Peyer's patch (tissue), 4 donors: Measurements from ENCODE around the gene ATG7. TPM values are rescaled to one million over a fixed set of nuclear protein-coding genes. Genes with fewer than 3 reads are reported as not detected.

Experiments
- DNase-seq, 3 donors: peaks; one replicate each; pipeline ENCODE4 v3.0.0-alpha.2; 2017 to 2019
- H3K27ac ChIP-seq, 4 donors: fragments of 200-600 bp; sonication (generic); one replicate each; pipeline ENCODE4 v1.5.1; 2016 to 2019
- H3K27me3 ChIP-seq, 2 donors: fragments of 200-600 bp; sonication (generic); one replicate each; pipeline ENCODE4 v1.5.1; 2019
- H3K36me3 ChIP-seq, 3 donors: fragments of 200-600 bp; sonication (generic); one replicate each; pipeline ENCODE4 v1.5.1; 2016 to 2019
- H3K4me1 ChIP-seq, 4 donors: fragments of 200-600 bp; sonication (generic); one replicate each; pipeline ENCODE4 v1.5.1; 2016 to 2019
- H3K4me3 ChIP-seq, 4 donors: fragments of 200-600 bp; sonication (generic); 1 replicate in 3 of 4; 2 replicates in 1 of 4; pipeline ENCODE4 v1.5.1; 2016 to 2019; ENCODE audit warnings: mild to moderate bottlenecking in 1 of 4
- H3K9me3 ChIP-seq, 4 donors: fragments of 200-600 bp; sonication (generic); one replicate each; pipeline ENCODE4 v1.5.1; 2016 to 2019; ENCODE audit warnings: mild to moderate bottlenecking in 1 of 4
- CTCF ChIP-seq, 6 experiments: fragments of 450-650 bp in 4 of 6; fragments of 200-600 bp in 2 of 6; sonication (generic) in 1 of 6; IDR thresholded peaks; one replicate each; pipeline ENCODE4 v1.5.1; 2017 to 2019; ENCODE audit warnings: antibody characterized with exemption in 6 of 6, mild to moderate bottlenecking in 3 of 6, moderate library complexity in 1 of 6
- POLR2A ChIP-seq, 2 donors: fragments of 450-650 bp; IDR thresholded peaks; one replicate each; pipeline ENCODE4 v1.5.1; 2017; ENCODE audit warnings: antibody characterized with exemption in 2 of 2, mild to moderate bottlenecking in 2 of 2, moderate library complexity in 2 of 2
- total RNA-seq, 4 donors: library from RNA; depleted of rRNA; stranded (reverse); fragments of >200 nt; gene quantifications; one replicate each; pipeline ENCODE4 v1.1.0, GENCODE V29; 2016

The ATG7 gene
- total RNA-seq, 4 donors from 2014 or later: 45.2 to 126 (median 70.8) TPM

- H3K4me3 ChIP-seq: no peak overlapping the region
- H3K27ac ChIP-seq: peak overlapping the region in 1 of 4 donors; percentile 5
- no peak for TF ChIP-seq CTCF (IDR thresholded peaks at IDR 0.05)
- TF ChIP-seq POLR2A (IDR thresholded peaks at IDR 0.05): no peak
- DNase-seq: no peak
- peaks cover 0 to 30% (median 0%) of the 10 kb centered on the region in 4 donors for H3K4me1 ChIP-seq
- H3K9me3 ChIP-seq: no peaks in the 10 kb centered on the region
- H3K36me3 ChIP-seq: no peaks in the 10 kb centered on the region
- no peaks in the 10 kb centered on the region for H3K27me3 ChIP-seq
Observed at GRCh38 chr3:11392014-11392859, 120.0 kb downstream of the ATG7 start.

GRCh38 chr3:11392860-11393114, 120.6 kb downstream of the ATG7 start:
- DNase-seq: no peak
- no peak overlapping the region for H3K4me3 ChIP-seq
- H3K4me1 ChIP-seq: peaks cover 0 to 30% (median 0%) of the 10 kb centered on the region in 4 donors
- H3K9me3 ChIP-seq: no peaks in the 10 kb centered on the region
- TF ChIP-seq CTCF (IDR thresholded peaks at IDR 0.05) (no peak), POLR2A (IDR thresholded peaks at IDR 0.05) (no peak)
- no peaks in the 10 kb centered on the region for H3K36me3 ChIP-seq
- H3K27ac ChIP-seq: no peak overlapping the region
- no peaks in the 10 kb centered on the region for H3K27me3 ChIP-seq

GRCh38 chr3:11393401-11393800, 121.2 kb downstream of the ATG7 start:
- no peak overlapping the region for H3K4me3 ChIP-seq
- no peaks in the 10 kb centered on the region for H3K9me3 ChIP-seq
- TF ChIP-seq POLR2A (IDR thresholded peaks at IDR 0.05): no peak
- no peak for TF ChIP-seq CTCF (IDR thresholded peaks at IDR 0.05)
- peak in 1 of 3 donors; percentile 62 for DNase-seq
- H3K27ac ChIP-seq: no peak overlapping the region
- peaks cover 0 to 30% (median 0%) of the 10 kb centered on the region in 4 donors for H3K4me1 ChIP-seq
- H3K36me3 ChIP-seq: no peaks in the 10 kb centered on the region
- no peaks in the 10 kb centered on the region for H3K27me3 ChIP-seq

- H3K4me1 ChIP-seq: peaks cover 0 to 30% (median 0%) of the 10 kb centered on the region in 4 donors
- H3K27me3 ChIP-seq: no peaks in the 10 kb centered on the region
- no peak overlapping the region for H3K4me3 ChIP-seq
- H3K9me3 ChIP-seq: no peaks in the 10 kb centered on the region
- no peak overlapping the region for H3K27ac ChIP-seq
- H3K36me3 ChIP-seq: no peaks in the 10 kb centered on the region
- TF ChIP-seq CTCF (IDR thresholded peaks at IDR 0.05) (no peak), POLR2A (IDR thresholded peaks at IDR 0.05) (no peak)
- no peak for DNase-seq
Observed at GRCh38 chr3:11394392-11394791, 122.2 kb downstream of the ATG7 start.

- Histone ChIP-seq H3K4me3 (no peak overlapping the region), H3K36me3 (no peaks in the 10 kb centered on the region), H3K4me1 (no peaks in the 10 kb centered on the region), H3K27me3 (no peaks in the 10 kb centered on the region), H3K9me3 (no peaks in the 10 kb centered on the region), H3K27ac (no peak overlapping the region)
- no peak for DNase-seq
- TF ChIP-seq POLR2A (IDR thresholded peaks at IDR 0.05): no peak
- TF ChIP-seq CTCF (IDR thresholded peaks at IDR 0.05): no peak
Observed at GRCh38 chr3:11400213-11400612, 128.0 kb downstream of the ATG7 start.
